WTC11 (cell line): ENCODE results near the gene ACVR1B. TPM values are rescaled to one million over a fixed set of nuclear protein-coding genes. Genes with fewer than 3 reads are reported as not detected.

Experiments
- ATAC-seq: fragments of 200-7000 bp; cut with Tn5 transposase; 2 replicates; pipeline ENCODE4 v1.10.0; 2021; ENCODE audit warnings: mild to moderate bottlenecking, moderate library complexity
- CTCF ChIA-PET: fragments of 300-600 bp; sonication (Branson Sonifier 250); formaldehyde crosslinking; loops from one replicate; lab custom pipeline; 2021; ENCODE audit warnings: antibody characterized with exemption; lab: Charles Lee
- POLR2A ChIA-PET: fragments of 350-600 bp; sonication (Branson Sonifier 250); formaldehyde crosslinking; loops from one replicate; lab custom pipeline; 2021; ENCODE audit warnings: antibody characterized with exemption; lab: Charles Lee
- DNase-seq: peaks from one replicate; pipeline ENCODE4 v3.0.0; 2021; ENCODE audit warnings: low spot score
- H3K27ac Mint-ChIP-seq: 2 replicates; pipeline ENCODE4 v1.8.0; 2021; ENCODE audit warnings: mixed read lengths
- H3K27me3 Mint-ChIP-seq: 2 replicates; pipeline ENCODE4 v1.8.0; 2021; ENCODE audit warnings: low read depth, mild to moderate bottlenecking, moderate library complexity, mixed read lengths
- H3K36me3 Mint-ChIP-seq: 2 replicates; pipeline ENCODE4 v1.8.0; 2021; ENCODE audit warnings: mixed read lengths
- H3K4me1 Mint-ChIP-seq: 2 replicates; pipeline ENCODE4 v1.8.0; 2022; ENCODE audit warnings: mixed read lengths
- H3K4me3 Mint-ChIP-seq: 2 replicates; pipeline ENCODE4 v1.8.0; 2021; ENCODE audit warnings: mild to moderate bottlenecking, moderate library complexity, mixed read lengths
- H3K9me3 Mint-ChIP-seq: 2 replicates; pipeline ENCODE4 v1.8.0; 2021; ENCODE audit warnings: mixed read lengths
- CREB1 ChIP-seq: sonication (generic); formaldehyde crosslinking; IDR thresholded peaks from 2 replicates; pipeline ENCODE4 v1.8.0; 2023; ENCODE audit warnings: mild to moderate bottlenecking, missing genetic modification reagents
- CREM ChIP-seq: sonication (generic); formaldehyde crosslinking; IDR thresholded peaks from 2 replicates; pipeline ENCODE4 v1.8.1; 2022; ENCODE audit warnings: mild to moderate bottlenecking, missing genetic modification reagents, moderate library complexity
- ELF4 ChIP-seq: sonication (generic); formaldehyde crosslinking; IDR thresholded peaks from 2 replicates; pipeline ENCODE4 v1.8.1; 2022; ENCODE audit warnings: low read depth, mild to moderate bottlenecking, moderate library complexity, missing genetic modification reagents
- FOXK1 ChIP-seq: sonication (generic); formaldehyde crosslinking; IDR thresholded peaks from 2 replicates; pipeline ENCODE4 v1.8.0; 2022; ENCODE audit warnings: mild to moderate bottlenecking, moderate library complexity, missing genetic modification reagents
- JAZF1 ChIP-seq: fragments of 250-450 bp; sonication (Bioruptor Pico); IDR thresholded peaks from 2 replicates; pipeline ENCODE4 v1.9.0; 2021; ENCODE audit warnings: moderate library complexity, mild to moderate bottlenecking, inconsistent platforms
- JUN ChIP-seq: sonication (generic); formaldehyde crosslinking; IDR thresholded peaks from 2 replicates; pipeline ENCODE4 v1.8.0; 2023; ENCODE audit warnings: mild to moderate bottlenecking, missing genetic modification reagents
- NR1H2 ChIP-seq: sonication (generic); formaldehyde crosslinking; IDR thresholded peaks from 2 replicates; pipeline ENCODE4 v1.9.0; 2021; ENCODE audit warnings: mild to moderate bottlenecking, moderate library complexity, missing genetic modification reagents
- OVOL2 ChIP-seq: fragments of 250-450 bp; sonication (Bioruptor Pico); IDR thresholded peaks from 2 replicates; pipeline ENCODE4 v1.9.0; 2021; ENCODE audit warnings: mild to moderate bottlenecking, borderline replicate concordance
- RELA ChIP-seq: sonication (generic); formaldehyde crosslinking; IDR thresholded peaks from 2 replicates; pipeline ENCODE4 v1.8.1; 2022; ENCODE audit warnings: missing genetic modification reagents, mild to moderate bottlenecking, borderline replicate concordance
- TEAD1 ChIP-seq: sonication (generic); formaldehyde crosslinking; IDR thresholded peaks from 2 replicates; pipeline ENCODE4 v1.8.0; 2022; ENCODE audit warnings: mild to moderate bottlenecking, missing genetic modification reagents
- TEAD4 ChIP-seq: sonication (generic); formaldehyde crosslinking; IDR thresholded peaks from 2 replicates; pipeline ENCODE4 v1.8.0; 2022; ENCODE audit warnings: mild to moderate bottlenecking, missing genetic modification reagents
- USF2 ChIP-seq: sonication (generic); formaldehyde crosslinking; IDR thresholded peaks from 2 replicates; pipeline ENCODE4 v1.8.1; 2023; ENCODE audit warnings: mild to moderate bottlenecking, missing genetic modification reagents, moderate library complexity
- ZNF138 ChIP-seq: sonication (generic); formaldehyde crosslinking; conservative IDR thresholded peaks from 2 replicates; pipeline ENCODE4 v1.8.1; 2022; ENCODE audit warnings: mild to moderate bottlenecking, moderate library complexity, missing genetic modification reagents
- ZNF232 ChIP-seq: sonication (generic); formaldehyde crosslinking; IDR thresholded peaks from 2 replicates; pipeline ENCODE4 v1.8.0; 2022; ENCODE audit warnings: mild to moderate bottlenecking, missing genetic modification reagents
- ZNF425 ChIP-seq: fragments of 250-450 bp; sonication (Bioruptor Pico); conservative IDR thresholded peaks from 2 replicates; pipeline ENCODE4 v1.9.0; 2021; ENCODE audit warnings: mild to moderate bottlenecking
- total RNA-seq: library from RNA; stranded (reverse); gene quantifications from 3 replicates; pipeline ENCODE4 v1.2.3, GENCODE V29; 2021
- TF ChIP-seq, protein P1 (sequence below): fragments of 250-450 bp; sonication (Bioruptor Pico); IDR thresholded peaks from 2 replicates; pipeline ENCODE4 v1.9.0; 2021; ENCODE audit warnings: mild to moderate bottlenecking
- TF ChIP-seq, protein P2 (sequence below): sonication (generic); formaldehyde crosslinking; IDR thresholded peaks from 2 replicates; pipeline ENCODE4 v1.8.0; 2022; ENCODE audit warnings: mild to moderate bottlenecking, missing genetic modification reagents
- TF ChIP-seq, protein P3 (sequence below): fragments of 250-450 bp; sonication (Bioruptor Pico); IDR thresholded peaks from 2 replicates; pipeline ENCODE4 v1.9.0; 2021; ENCODE audit warnings: mild to moderate bottlenecking, borderline replicate concordance

ACVR1B gene
- total RNA-seq, 1 experiment from 2014 or later = 24.1 TPM

GRCh38 chr12:52013626-52014310, 62.3 kb downstream of the ACVR1B start (continued):
- no peak for TF ChIP-seq USF2
- TF ChIP-seq, protein P1, sequence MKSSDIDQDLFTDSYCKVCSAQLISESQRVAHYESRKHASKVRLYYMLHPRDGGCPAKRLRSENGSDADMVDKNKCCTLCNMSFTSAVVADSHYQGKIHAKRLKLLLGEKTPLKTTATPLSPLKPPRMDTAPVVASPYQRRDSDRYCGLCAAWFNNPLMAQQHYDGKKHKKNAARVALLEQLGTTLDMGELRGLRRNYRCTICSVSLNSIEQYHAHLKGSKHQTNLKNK = no peak
- TF ChIP-seq TEAD1 (CRISPR knock-in tag) = no peak

- Mint-ChIP-seq H3K27ac (no peak overlapping the region), H3K4me1 (peaks cover 27% of the 10 kb centered on the region), H3K9me3 (no peaks in the 10 kb centered on the region), H3K27me3 (peaks cover 52% of the 10 kb centered on the region), H3K36me3 (peaks cover 5% of the 10 kb centered on the region; the same call in 1 of the 2 replicates), H3K4me3 (peak overlapping the region; percentile 47)
- POLR2A ChIA-PET = interaction anchor here (0.6 kb wide), 2 partner anchors 47 to 214 kb away, joined by 3 to 5 read pairs; no protein-coding TSS in a partner anchor
- ATAC-seq (peak; percentile 44), DNase-seq (peak; percentile 69)
- CTCF ChIA-PET = interaction anchor here (0.5 to 38.0 kb wide), 6 partner anchors 8 to 547 kb away, joined by 3 to 1431 read pairs (median 4); partner anchors contain the start of gene TAMALIN
- TF ChIP-seq FOXK1 (0 out of 2 replicates have a peak, but pooled peaks have one; percentile 5), OVOL2 (CRISPR knock-in tag) (no peak)
- TF ChIP-seq, protein P2, sequence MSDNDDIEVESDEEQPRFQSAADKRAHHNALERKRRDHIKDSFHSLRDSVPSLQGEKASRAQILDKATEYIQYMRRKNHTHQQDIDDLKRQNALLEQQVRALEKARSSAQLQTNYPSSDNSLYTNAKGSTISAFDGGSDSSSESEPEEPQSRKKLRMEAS = 0 out of 2 replicates have a peak, but pooled peaks have one; percentile 11
Measured at GRCh38 chr12:52014567-52015530, 63.4 kb downstream of the ACVR1B start.

GRCh38 chr12:52015532-52016041, 64.1 kb downstream of the ACVR1B start:
- DNase-seq (no peak), ATAC-seq (no peak)
- Mint-ChIP-seq H3K27me3 (peaks cover 58% of the 10 kb centered on the region), H3K27ac (no peak overlapping the region), H3K36me3 (peaks cover 5% of the 10 kb centered on the region; the same call in 1 of the 2 replicates), H3K9me3 (no peaks in the 10 kb centered on the region), H3K4me3 (peak overlapping the region; percentile 22; the same call in 1 of the 2 replicates), H3K4me1 (peaks cover 30% of the 10 kb centered on the region)
- CTCF ChIA-PET = interaction anchor here (0.5 to 38.0 kb wide), 5 partner anchors 8 to 546 kb away, joined by 3 to 1431 read pairs (median 4); partner anchors contain the start of gene TAMALIN
- no peak for TF ChIP-seq CREB1 (CRISPR knock-in tag)
- TF ChIP-seq TEAD4 (CRISPR knock-in tag) = no peak
- no peak for TF ChIP-seq NR1H2 (CRISPR knock-in tag)
- TF ChIP-seq RELA (CRISPR knock-in tag) = no peak
- POLR2A ChIA-PET = no interaction called here

DNA sequence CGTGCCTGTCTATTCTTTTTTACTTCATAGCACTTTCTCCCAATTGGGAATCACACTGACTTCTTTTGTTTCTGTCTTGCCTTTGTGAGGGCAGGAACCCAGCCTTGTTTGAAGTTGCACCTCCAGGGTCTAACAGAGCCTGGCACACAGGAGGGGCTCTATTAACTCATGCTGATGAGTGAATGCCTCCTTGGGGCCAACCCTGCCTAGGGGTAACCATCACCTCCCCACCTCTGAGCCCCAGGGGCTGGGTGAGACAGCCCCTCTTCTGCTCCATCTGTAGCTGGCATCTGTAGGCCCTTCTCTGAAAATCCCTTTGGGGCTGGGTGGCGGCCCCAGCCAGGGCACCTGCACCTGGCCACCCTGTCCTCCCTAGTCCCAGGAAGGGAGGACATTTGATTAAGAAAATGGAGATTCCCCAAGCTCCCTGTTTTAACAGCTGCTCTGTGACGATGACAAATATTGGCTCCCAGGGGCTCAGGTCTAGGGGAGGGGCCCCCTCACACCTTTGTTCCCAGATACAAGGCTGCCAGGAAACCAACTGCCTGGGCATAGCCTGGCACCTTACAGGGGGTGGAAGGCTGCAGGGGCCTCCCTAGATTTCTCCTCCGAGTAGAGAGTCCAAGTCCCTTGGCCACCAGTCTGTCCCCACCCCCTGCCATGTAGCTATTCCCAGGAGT, 67.1 kb downstream of the ACVR1B start:
- ATAC-seq = no peak
- Mint-ChIP-seq H3K27me3 (peaks cover 65% of the 10 kb centered on the region), H3K27ac (no peak overlapping the region), H3K9me3 (no peaks in the 10 kb centered on the region), H3K4me3 (no peak overlapping the region), H3K4me1 (peaks cover 28% of the 10 kb centered on the region), H3K36me3 (peaks cover 1% of the 10 kb centered on the region; the same call in 1 of the 2 replicates)
- ChIA-PET CTCF (interaction anchor here (0.5 to 21.1 kb wide), 4 partner anchors 13 to 104 kb away, joined by 3 to 1431 read pairs (median 11); partner anchors contain the start of gene TAMALIN), POLR2A (no interaction called here)
- no peak for DNase-seq
- TF ChIP-seq ELF4 (CRISPR knock-in tag) (no peak), CREM (CRISPR knock-in tag) (no peak), ZNF232 (no peak), ZNF138 (CRISPR knock-in tag) (no peak), JUN (CRISPR knock-in tag) (no peak), JAZF1 (CRISPR knock-in tag) (no peak), ZNF425 (CRISPR knock-in tag) (no peak)
- TF ChIP-seq, protein P3, sequence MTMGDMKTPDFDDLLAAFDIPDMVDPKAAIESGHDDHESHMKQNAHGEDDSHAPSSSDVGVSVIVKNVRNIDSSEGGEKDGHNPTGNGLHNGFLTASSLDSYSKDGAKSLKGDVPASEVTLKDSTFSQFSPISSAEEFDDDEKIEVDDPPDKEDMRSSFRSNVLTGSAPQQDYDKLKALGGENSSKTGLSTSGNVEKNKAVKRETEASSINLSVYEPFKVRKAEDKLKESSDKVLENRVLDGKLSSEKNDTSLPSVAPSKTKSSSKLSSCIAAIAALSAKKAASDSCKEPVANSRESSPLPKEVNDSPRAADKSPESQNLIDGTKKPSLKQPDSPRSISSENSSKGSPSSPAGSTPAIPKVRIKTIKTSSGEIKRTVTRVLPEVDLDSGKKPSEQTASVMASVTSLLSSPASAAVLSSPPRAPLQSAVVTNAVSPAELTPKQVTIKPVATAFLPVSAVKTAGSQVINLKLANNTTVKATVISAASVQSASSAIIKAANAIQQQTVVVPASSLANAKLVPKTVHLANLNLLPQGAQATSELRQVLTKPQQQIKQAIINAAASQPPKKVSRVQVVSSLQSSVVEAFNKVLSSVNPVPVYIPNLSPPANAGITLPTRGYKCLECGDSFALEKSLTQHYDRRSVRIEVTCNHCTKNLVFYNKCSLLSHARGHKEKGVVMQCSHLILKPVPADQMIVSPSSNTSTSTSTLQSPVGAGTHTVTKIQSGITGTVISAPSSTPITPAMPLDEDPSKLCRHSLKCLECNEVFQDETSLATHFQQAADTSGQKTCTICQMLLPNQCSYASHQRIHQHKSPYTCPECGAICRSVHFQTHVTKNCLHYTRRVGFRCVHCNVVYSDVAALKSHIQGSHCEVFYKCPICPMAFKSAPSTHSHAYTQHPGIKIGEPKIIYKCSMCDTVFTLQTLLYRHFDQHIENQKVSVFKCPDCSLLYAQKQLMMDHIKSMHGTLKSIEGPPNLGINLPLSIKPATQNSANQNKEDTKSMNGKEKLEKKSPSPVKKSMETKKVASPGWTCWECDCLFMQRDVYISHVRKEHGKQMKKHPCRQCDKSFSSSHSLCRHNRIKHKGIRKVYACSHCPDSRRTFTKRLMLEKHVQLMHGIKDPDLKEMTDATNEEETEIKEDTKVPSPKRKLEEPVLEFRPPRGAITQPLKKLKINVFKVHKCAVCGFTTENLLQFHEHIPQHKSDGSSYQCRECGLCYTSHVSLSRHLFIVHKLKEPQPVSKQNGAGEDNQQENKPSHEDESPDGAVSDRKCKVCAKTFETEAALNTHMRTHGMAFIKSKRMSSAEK (CRISPR knock-in tag) = no peak
